Stimulated activated CD4-positive, alpha-beta T cell treated with anti-CD3 and anti-CD28 coated beads, Interleukin-4, amount 100 ng/mL, for 1 hour (primary cell): ENCODE results near the gene MYRF.

Experiments
- DNase-seq: peaks from one replicate; pipeline ENCODE4 v3.0.0-alpha.2; 2020

The MYRF gene

DNA sequence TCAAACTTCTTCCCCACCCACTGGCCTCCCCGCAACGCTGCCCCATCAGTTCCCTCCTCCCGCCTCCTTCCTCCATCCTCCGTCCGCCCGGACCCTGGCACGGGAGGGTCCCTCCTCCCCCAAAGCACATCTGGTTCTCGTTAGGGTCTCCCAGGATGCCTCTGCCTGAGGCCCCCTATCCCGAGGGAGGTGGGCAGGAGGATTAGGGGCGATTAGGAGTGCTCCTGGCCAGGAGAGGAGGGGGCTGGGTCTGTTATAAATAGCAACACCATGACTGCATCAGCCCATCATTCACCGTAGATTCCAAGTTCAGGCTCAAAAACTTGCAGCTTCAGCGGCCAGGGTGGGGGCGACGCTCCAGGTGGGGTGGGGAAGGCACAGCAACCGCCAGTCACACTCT lies 10.4 kb downstream of the MYRF start:
- DNase-seq: no peak

DNA sequence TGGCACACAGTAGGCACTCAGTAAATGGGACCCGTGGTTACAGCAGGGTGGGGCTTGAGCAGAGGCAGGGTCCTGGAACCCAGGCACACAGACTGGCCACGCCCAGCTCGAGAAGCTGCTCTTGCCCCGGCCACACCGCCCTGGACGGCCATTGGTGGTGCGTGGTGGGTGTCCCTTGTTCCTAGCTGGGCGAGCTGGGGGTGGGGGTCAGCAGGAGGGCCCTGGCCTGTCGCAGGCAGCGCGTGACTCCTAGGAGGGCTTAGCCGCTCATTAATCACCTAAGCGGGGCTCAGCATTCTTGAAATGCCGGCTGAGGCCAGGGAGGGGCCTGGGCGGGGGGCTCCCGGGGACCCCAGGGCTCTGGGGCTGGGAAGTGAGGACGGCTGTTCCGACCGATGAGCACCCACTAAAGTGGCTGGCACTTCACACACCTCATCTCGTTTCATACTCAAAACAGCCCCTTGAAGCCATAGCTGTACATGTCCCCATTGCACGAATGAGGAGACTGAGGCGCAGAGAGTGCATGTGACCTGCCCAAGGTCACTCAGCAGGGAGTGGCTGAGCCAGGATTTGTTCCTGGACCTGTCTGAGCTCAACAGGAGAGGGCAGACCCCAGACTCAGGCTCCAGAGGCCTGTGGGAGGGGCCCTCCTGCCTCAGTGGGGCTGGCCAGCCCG lies 11.6 kb downstream of the MYRF start:
- DNase-seq: no peak

DNA sequence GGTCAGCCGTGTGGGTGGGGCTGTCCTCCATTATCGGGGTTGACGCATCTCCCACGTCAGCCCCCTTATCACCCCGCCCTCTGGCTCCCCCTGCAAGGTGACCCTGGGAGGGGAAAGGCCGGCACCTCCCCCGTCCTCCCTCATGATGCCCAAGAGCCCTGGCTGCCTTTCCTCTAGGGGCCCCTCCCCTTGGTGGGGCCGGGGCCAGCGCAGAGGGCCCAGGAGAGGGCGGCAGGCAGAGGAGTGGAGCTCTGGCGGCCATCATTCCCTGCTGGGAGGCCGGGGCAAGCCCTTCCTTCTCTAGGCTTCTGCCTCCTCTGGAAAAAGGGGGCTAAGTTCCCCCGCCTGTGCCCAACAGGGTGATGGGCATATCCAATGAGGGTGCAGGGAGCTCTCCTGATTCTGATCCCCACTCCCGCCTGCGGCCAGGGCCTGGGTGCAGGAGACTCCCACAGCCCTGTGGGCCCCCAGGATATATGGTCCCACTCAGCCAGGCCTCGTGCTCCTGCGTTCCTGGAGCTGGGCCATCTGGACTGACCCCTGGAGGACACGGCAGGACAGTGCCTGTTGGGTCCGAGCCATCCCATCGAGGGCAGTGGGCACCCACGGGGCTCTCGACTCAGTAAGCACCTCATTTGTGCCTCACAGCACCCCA lies 12.3 kb downstream of the MYRF start:
- no peak for DNase-seq

DNA sequence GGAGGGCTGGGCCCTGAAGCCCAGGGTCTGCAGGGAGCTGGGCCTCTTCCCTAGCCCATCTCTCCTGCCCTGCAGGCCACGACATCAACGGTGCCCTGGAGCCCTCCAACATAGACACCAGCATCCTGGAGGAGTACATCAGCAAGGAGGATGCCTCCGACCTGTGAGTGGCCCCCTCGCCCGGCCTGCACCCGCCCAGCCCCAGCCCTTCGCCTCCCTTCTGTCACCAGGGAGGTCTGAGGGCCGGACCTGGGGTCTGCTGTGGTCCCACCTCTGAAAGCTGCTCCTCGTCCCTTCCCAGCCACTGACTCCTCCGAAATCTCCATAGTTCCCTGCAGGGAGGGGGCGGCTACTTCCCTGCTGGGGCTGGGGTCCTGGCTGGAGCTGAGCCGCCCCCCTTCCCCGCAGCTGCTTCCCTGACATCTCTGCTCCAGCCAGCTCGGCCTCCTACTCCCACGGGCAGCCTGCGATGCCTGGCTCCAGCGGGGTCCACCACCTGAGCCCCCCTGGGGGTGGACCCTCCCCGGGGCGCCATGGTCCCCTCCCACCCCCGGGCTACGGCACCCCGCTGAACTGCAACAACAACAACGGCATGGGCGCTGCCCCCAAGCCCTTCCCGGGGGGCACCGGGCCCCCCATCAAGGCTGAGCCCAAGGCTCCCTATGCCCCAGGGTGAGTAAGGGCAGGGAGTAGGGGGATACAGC lies 13.3 kb downstream of the MYRF start:
- DNase-seq: no peak

DNA sequence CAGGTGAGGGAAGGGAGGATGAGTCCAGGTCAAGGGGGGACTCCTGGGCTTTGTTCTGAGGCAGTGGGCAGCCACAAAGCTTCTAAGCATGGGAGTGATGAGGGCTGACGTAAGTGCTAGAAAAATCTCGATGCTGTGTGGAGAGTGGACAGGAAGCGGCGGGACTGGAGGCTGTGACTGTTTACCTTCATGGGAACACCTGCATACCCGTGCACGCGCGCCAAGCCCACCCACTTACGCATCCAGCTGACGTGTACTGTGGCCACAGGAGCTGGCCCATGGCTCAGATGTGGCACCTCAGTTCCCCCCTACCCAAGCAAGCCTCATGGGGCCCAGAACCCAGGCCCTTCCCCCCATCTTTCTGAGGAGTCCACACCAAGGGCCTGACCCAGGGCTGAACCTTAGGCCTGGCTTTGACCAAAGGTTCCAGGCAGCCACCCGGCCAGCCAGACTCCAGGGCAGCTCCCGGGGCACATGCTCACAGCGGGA lies 14.0 kb downstream of the MYRF start:
- DNase-seq: no peak

DNA sequence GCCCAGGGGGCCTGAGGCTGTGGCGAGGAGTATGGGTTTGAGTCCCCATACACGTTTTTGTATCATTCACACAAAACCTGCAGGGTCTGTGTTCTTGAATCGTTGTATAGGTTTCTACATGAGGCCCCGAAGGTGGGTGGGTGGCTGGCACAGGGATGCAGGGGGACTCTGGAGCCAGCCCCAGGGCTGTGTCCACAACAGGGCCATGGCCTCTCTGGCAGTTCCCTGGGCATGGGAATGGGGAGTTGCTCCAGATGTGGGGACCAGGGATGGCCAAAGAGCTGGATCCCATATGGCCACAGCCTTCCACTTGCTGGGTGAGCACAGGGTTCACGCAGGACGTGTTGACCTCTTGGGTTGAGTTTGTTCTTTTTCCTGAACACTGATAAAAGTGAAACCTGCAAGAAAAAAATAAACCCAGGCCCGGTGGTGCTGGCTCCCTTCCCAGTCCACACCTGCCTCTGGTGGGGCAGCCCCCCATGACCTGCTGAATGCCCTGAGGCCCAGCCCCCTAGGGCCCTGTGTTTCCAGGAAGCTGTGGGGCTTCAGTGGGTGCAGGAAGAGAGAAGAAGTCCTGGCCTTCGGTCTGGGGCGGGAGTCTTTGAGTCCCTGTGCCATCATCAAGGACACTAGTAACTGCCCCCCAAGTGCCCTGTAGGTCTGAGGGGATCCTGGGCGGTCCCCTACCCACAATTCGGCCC lies 16.1 kb downstream of the MYRF start:
- no peak for DNase-seq

DNA sequence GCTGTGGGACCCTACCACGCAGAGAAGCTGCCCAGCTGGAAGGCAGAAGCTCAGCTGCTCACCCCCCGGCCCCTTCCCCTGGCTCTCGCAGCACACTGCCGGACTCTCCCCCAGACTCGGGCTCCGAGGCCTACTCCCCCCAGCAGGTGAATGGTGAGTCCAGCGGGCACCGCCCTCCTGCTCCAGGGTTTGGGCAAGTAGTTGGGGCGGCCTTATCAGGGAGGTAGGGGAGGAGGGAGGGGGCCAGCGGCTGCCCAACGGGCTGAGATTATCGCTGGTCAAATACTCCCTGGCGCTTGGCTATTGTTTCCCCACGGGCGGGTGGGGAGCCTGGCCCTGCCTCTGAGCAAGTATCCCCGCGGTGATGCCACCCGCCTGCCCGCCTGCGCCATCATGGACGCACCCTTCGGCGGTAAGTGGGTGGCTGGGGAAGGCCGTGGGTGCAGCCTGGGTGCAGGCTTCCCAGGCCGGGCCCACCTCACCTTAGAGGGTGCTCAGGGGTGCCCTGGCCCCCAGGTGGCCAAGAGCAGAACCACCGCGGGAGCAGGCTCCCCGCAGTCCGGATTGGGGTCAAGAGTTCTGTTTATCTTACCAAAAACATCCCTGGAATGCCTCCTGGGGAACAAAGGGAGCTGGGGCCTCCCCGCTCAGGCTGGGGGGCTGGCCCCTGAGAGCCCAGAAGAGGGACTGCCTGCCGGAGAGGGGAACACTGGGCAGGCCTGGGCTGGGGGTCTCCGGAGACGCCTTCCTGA lies 16.9 kb downstream of the MYRF start:
- no peak for DNase-seq

DNA sequence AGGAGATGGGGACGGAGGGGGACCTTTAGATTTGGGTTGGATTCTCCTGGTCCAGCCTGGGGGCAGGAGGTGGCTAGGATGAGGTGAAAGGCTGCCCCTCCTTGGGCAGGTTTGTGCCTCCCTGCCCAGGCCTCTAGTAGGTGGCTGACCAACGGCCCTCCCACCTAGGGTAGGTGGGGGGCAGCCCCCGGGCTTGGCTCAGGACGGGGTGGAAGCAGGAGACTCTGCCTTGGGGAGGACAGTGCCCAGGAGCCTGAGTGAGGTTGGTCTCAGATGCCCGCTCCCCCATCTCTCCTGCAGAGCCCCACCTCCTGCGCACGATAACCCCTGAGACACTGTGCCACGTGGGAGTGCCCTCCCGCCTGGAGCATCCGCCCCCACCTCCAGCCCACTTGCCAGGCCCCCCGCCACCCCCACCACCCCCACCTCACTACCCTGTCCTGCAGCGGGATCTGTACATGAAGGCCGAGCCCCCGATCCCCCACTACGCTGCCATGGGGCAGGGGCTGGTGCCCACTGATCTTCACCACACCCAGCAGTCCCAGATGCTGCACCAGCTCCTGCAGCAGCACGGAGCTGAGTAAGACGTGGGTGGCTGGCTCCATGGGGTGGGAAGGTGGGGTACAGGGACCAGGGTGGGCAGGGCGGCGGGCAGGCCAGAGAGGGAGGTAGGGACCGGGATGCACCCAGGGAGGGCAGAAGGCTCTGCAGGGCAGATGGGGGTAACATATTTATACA lies 17.7 kb downstream of the MYRF start:
- no peak for DNase-seq

DNA sequence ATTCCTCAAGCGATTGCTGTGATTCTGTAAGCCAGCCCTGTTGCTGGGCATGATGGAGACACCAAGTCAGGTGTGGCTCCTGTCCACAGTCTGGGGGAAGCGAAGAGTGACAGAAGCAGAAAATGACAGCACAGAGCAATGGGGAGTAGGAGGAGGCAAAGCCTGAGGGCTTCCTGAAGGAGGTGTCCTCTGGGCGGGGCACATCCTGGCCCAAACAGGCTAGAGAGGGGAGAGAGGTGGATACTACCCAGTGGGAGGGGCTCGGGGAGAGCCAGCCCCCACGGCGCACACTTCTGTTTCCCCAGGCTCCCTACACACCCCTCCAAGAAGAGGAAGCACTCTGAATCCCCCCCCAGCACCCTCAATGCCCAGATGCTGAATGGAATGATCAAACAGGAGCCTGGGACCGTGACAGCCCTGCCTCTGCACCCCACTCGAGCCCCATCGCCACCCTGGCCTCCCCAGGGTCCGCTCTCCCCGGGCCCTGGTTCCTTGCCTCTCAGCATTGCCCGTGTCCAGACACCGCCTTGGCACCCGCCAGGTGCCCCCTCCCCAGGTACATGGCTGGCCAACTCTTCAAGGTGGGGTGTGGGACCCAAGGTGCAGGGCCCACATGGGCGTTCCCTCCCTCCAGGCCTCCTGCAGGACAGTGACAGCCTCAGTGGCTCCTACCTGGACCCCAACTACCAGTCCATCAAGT lies 18.9 kb downstream of the MYRF start:
- DNase-seq: no peak

DNA sequence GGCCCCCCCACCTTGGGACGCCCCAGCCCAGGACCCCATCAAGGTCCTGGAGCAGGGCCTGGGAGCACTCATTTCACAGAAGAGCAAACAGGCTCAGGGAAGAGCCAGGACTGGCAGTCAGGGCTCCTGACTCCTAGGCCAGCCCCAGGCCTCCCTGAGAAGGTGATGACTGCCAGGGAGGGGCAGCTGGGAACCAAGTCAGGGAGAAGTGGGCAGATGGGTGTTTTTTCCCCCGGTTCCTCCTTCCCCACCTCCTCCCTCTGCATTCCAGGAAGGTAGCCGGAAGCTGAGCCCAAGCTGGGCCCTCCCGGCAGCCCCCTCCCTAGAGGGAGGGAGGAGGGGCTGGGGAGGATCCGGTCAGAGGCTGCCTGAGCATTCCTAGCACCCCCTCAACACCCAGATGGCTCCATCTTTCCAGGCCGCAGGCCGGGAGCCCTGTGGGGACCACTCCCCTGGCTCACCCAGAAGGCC lies 19.6 kb downstream of the MYRF start:
- no peak for DNase-seq

DNA sequence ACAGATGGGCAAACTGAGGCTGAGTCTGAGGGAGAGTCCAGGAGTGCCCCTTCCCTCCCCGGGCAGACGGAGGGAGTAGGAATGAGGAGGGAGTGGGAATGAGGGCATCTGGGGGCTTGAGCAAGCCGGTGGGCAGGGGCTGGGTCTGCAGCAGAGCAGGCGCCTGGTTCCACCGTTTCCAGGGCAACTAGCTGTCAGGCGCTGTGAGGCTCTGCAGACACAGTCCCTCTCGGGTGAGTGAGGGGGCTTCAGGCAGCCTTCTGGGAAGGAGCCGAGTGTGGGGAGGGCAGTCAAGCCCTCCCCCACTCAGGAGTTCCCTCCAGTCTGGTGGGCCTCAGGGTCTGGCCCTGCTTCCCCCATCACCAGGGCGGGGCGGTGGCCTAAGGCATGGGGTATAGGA lies 20.9 kb downstream of the MYRF start:
- DNase-seq: no peak

DNA sequence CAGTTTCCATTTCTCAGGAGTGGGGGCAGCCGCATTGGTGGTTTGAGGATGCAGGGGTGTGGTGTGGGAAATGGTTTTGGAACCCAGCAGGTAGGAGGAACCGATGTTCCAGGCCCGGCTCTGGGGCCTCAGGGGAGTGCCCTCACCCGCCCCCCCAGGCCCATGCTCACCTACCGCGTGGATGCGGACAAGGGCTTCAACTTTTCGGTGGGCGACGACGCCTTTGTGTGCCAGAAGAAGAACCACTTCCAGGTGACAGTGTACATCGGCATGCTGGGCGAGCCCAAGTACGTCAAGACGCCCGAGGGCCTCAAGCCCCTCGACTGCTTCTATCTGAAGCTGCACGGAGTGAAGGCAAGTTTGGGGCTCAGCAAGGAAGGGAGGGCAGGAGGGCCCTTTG lies 21.4 kb downstream of the MYRF start:
- no peak for DNase-seq

DNA sequence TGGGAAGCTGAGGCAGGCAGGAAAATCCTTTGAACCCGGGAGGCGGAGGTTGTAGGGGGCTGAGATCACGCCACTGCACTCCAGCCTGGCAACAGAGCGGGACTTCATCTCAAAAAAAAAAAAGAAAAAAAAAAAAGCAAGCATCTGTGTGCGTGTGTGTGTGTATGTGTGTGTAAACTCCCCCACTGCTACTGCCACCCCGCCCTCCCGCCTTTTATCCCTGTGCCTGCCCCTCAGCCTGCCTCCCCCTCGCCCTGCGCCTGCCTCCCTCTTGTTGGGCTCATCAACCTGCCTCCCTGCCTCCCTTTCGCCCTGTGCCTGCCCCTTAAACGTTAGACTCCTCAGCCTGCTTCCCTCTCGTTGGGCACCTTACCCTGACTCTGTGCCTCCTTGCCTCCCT lies 22.0 kb downstream of the MYRF start:
- DNase-seq: no peak

DNA sequence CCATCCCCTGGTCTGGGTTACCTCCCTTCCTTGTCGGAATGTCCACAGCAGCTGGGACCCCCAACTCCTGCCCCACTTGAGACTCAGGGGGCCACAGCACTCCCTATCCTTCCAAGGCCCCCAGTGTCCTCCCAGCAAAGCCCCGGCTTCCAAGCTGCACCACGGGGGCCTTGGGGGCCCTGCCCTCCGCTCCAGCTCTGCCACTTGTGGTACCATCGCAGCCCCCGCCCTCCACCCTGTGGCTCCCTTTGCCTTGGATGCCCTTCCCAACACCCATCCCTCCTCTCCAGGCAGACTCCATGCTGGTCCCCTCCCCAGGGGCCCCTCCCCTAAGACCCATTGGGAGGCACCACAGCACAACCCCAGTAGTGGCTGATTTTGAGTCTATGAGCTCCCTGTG lies 22.7 kb downstream of the MYRF start:
- no peak for DNase-seq

DNA sequence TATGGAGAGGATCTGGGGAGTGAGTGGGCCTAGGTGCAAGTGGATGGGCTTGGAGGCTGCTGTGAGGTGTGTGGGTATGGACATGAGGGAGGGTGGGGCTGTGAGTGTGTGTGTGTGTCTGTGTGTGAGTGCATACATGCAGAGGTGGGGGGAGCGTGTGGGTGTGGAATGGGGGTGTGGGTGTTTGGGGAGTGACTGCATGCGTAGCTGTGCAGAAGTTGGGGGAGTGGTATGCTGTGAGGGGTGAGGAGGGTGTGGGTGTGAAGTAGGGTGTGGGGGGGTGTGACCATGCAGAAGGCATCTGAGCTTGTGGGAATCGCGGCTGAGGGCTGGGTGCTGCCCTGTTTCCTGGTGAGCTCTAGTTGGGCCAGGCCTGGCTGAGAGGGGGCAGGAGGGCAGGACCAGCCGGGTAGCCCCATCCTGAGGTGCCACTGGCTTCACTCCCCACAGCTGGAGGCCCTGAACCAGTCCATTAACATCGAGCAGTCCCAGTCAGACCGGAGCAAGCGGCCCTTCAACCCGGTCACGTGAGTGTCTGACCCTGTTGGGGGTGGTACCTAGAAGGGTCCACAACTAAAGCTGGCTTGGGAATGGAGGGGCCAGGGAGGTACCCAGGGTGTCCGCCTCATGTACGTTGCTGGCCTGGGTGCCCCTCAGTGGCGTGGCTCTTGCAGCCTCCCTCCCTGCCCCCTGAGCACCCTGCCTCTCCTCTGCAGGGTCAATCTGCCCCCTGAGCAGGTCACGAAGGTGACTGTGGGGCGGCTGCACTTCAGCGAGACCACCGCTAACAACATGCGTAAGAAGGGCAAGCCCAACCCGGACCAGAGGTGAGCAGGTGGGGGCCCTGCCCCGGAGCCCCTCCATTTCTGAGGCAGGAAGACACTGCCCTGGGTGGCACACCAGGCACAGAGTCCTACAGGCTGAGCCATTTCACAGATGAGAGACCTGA lies 23.4 kb downstream of the MYRF start:
- DNase-seq: no peak

DNA sequence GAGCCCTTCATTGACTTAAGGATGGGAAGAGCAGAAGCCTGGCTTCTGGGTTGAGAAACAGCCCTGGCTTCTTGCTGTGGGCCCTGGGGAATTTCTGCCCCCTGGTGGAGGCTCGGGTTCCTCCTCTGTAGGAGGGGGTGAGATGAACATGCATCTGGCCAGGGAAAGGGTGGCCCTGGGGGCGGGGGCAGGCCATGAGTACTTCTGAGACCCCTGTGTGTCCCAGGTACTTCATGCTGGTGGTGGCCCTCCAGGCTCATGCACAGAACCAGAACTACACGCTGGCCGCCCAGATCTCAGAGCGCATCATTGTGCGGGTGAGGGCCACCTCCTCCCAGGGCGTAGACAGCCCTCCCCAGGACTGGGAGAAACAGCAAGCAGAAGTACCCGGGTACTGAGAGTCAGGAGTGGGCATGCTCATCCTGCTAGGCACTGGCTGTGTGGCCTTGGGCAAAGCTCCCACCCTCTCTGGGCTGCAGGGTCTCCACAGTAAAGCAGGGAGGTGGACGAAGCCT lies 24.2 kb downstream of the MYRF start:
- peak; percentile 68 for DNase-seq

DNA sequence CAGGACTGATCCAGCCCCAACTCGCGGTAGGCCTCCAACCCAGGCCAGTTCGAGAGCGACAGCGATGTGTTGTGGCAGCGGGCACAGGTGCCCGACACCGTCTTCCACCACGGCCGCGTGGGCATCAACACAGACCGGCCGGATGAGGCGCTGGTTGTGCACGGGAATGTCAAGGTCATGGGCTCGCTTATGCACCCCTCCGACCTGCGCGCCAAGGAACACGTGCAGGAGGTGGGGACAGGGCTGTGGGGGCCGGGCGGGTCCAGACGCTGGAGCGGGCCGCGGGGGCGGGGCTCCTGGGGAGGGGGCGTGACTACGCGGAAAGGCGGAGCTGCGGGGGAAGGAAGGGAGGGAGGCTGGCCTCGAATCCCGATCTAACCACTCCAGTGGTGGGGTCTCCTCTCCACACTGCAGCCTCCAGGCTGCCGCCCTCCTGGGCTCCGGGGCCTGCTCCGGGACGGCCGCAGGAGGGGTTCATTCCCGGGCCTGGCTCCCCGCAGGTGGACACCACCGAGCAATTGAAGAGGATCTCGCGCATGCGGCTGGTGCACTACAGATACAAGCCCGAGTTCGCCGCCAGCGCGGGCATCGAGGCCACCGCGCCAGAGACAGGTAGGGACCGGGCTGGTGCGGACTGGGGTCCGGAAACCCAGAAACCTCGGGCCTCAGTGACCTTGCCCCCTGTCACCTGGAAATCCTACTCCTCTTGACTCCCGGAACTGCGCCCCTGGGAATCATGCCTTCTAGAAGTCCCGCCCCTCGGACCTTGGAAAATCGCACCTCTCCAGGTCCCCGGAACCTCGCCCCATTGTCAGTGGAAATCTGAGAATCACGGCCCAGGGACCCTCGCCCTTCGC lies 25.0 kb downstream of the MYRF start:
- peak; percentile 70 for DNase-seq

DNA sequence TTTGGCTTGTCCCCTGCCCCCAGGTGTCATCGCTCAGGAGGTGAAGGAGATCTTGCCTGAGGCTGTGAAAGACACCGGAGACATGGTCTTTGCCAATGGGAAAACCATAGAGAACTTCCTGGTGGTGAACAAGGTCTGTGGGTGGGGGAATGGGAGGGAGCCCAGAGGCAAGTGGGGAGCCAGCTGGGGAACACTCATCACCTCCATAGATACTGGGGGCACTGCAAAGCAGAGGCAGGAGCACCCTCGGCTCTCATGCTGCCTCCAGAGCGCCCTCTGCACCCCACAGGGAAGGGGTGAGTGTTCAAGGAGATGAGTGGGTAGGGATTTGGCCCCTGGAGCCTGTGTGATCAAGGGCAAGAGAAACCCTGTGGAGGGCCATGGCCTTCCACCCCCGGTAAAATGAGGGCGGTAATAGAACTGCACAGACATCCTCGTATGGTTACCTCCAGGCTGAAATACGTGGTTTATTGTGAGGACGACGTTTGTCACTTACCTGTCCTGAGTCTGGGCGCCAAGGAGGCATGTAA lies 26.0 kb downstream of the MYRF start:
- no peak for DNase-seq
